ENCODE data around the gene DDO. TPM values are rescaled to one million over a fixed set of nuclear protein-coding genes. Genes with fewer than 3 reads are reported as not detected.
"Not testable (repeated sequence)": the region's sequence is repeated elsewhere in the genome, so short reads cannot be mapped to it uniquely, and the experiment has no call there.

The DDO gene, protein sequence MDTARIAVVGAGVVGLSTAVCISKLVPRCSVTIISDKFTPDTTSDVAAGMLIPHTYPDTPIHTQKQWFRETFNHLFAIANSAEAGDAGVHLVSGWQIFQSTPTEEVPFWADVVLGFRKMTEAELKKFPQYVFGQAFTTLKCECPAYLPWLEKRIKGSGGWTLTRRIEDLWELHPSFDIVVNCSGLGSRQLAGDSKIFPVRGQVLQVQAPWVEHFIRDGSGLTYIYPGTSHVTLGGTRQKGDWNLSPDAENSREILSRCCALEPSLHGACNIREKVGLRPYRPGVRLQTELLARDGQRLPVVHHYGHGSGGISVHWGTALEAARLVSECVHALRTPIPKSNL
- total RNA-seq: not detected in 2 replicates

DNA sequence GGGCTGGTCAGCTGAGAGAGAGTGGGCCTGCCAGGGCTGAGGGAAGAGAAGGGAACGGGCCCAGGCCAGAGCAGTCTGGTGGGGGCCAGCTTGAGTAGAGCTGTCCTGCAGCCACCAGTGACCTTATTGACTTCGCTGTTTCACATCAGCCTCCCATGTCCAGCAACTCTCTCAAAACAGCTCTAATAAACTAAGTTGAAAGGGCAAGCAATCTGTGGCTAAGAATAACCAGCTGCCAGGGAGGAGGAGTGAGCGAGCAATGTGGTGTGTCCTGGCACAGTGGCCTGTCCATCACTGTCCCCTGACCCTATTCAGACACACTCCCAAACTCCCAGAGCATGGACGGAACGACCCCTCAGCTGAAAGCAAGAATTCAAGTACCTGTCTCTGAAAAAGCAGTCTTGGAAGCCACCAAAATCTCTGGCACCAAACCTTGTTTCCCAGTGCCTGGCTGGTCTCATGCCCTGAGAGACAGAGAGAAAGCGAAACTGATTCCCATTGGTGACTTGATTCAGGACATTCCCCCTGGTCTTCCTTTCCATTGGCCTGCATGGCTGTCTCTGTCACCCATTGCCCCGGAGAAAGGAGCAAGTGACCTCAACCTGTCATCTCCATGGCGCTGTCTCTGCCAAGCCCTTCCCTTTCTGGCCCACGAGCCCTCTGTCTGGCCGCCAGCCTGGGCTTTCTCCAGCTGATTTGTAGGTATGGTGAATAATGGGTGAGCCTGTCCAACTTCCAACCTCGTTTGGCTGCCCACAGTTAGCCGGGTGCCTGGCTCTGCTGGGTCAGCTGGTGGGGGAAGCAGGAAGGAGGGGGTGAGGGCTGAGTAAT is at the start of gene DDO:
DDO (minus strand) TSS at position 490 of the 831 bp plus-strand sequence. CDS start 2,113 bp downstream, outside the sequence.
- Mint-ChIP-seq H3K4me3 (peak within 1 kb of the TSS; percentile 52), H3K4me1 (peaks cover 6% of the 10 kb centered on the region), H3K9me3 (no peaks in the 10 kb centered on the region), H3K36me3 (ENCODE audit: low read depth) (no peaks in the 10 kb centered on the region), H3K27me3 (peaks cover 2% of the 10 kb centered on the region), H3K27ac (no peak within 1 kb of the TSS)
- intact Hi-C loops (cut with micrococcal nuclease): no loop called here
- DNase-seq: no peak

DNA sequence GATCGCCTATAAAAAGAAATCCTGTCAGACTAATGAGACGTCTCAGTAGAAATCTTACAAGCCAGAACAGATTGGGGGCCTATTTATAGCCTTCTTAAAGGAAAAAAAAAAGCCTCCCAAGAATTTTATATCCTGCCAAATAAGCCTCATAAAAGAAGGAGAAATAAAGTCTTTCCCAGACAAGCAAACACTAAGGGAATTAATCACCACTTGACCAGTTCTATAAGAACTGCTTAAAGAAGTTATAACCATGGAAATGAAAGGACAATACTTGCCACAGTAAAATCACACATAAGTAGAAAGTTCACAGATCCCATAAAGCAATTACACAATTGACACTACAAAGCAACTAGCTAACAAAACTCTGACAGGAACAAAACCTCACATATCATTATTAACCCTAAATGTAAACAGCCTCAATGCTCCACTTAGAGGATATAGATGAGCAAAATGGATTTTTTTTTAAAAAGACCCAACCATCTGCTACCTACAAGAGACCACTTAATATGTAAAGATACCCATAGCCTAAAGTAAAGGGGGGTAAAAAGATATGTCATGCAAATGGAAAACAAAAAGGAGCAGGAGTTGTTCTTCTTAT is 47.6 kb upstream of the DDO start:
- no peak overlapping the region for H3K27ac Mint-ChIP-seq
- H3K27me3 Mint-ChIP-seq: peaks cover 19% of the 10 kb centered on the region
- peaks cover 38% of the 10 kb centered on the region for H3K9me3 Mint-ChIP-seq
- no peak overlapping the region for H3K4me3 Mint-ChIP-seq
- intact Hi-C loops (cut with micrococcal nuclease): no loop called here
- no peaks in the 10 kb centered on the region for H3K36me3 Mint-ChIP-seq (ENCODE audit: low read depth)
- DNase-seq: no peak
- no peaks in the 10 kb centered on the region for H3K4me1 Mint-ChIP-seq

DNA sequence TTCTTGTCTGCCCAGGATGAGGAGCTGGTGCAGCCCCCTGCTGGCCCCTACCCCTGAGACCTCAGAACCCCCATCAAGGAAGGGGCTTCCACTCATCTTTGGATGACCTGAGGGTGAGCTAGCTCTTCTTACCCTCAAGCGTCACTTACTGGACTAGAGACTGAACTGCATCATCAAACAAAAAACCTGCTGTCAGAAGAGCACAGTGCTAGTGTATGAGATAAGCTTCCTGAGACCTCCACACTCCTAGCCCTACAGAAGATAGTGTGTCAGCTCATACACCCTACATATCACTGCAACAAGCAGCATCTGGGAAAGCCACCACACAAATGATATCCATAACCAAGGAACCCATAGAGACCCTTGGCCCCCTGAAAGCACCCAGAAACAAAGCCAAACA is 46.0 kb upstream of the DDO start:
- DNase-seq: no peak
- Mint-ChIP-seq H3K27me3 (peaks cover 17% of the 10 kb centered on the region), H3K9me3 (peaks cover 38% of the 10 kb centered on the region), H3K4me3 (no peak overlapping the region), H3K27ac (no peak overlapping the region), H3K4me1 (no peaks in the 10 kb centered on the region), H3K36me3 (ENCODE audit: low read depth) (no peaks in the 10 kb centered on the region)
- intact Hi-C loops (cut with micrococcal nuclease): no loop called here

DNA sequence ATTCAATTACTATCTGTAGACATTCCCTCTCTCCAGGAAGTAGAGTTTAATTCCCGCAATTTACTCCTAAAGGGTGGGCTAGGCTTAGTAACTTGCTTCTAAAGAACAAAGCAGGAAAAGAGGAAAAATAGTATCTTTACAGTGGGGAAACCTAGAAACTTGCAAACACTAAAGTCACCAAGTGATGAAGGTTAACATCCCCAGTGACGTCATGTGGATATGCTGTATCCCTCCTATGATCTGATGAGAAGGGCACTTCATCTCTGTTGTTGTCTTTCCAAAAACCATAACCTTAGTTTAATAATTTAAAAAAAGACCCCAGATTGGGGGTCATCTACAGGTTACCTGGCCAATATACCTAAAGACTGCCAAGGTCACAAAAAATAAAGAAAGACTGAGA is 43.8 kb upstream of the DDO start:
- peaks cover 19% of the 10 kb centered on the region for H3K9me3 Mint-ChIP-seq
- H3K27ac Mint-ChIP-seq: no peak overlapping the region
- no peaks in the 10 kb centered on the region for H3K36me3 Mint-ChIP-seq (ENCODE audit: low read depth)
- DNase-seq: no peak
- no peak overlapping the region for H3K4me3 Mint-ChIP-seq
- H3K4me1 Mint-ChIP-seq: no peaks in the 10 kb centered on the region
- H3K27me3 Mint-ChIP-seq: peaks cover 4% of the 10 kb centered on the region
- intact Hi-C loops (cut with micrococcal nuclease): no loop called here

DNA sequence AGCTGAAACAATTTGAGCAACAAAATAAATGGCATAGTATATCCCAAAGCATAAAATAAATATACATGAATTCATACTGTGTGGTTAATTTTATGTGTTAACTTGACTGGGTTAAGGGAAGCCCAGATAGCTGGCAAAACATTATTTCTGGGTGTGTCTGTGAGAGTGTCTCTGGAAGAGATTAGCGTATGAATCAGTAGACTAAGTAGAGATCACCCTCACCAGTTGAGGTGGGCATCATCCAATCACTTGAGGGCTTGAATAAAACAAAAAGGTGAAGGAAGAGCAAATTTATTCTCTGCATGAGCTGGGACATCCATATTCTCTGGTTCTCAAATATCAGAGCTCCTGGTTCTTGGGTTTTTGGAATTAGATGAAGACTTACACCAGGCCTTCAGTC is 43.1 kb upstream of the DDO start:
- Mint-ChIP-seq H3K4me3 (no peak overlapping the region), H3K4me1 (no peaks in the 10 kb centered on the region), H3K27ac (no peak overlapping the region), H3K9me3 (peaks cover 12% of the 10 kb centered on the region), H3K27me3 (no peaks in the 10 kb centered on the region), H3K36me3 (ENCODE audit: low read depth) (no peaks in the 10 kb centered on the region)
- DNase-seq: no peak
- intact Hi-C loops (cut with micrococcal nuclease): no loop called here

DNA sequence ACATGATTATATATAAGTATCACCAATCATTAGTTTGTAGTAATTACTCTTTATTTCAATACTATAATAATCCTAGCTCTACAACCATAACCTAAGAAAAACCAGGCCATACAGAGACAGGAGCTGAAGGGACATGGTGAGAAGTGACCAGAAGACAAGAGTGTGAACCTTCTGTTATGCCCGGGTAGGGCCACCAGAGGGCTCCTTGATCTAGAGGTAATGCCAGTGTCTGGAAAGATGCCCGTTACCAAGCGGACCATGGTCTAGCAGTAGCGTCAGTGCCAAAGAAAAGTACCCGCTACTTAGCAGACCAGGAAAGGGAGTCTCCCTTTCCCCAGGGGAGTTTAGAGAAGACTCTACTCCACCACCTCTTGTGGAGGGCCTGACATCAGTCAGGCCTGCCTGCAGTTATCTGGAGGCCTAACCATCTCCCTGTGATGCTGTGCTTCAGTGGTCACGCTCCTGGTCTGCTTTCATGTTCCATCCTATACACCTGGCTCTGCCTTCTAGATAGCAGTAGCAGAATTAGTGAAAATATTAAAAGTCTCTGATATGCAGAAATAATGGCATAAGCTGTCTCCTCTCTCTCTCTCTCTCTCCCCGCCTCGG is 42.3 kb upstream of the DDO start:
- H3K27me3 Mint-ChIP-seq; H3K27ac Mint-ChIP-seq; H3K4me1 Mint-ChIP-seq; H3K36me3 Mint-ChIP-seq (ENCODE audit: low read depth); H3K4me3 Mint-ChIP-seq; intact Hi-C loops (cut with micrococcal nuclease): not testable (repeated sequence)
- peaks cover 11% of the 10 kb centered on the region for H3K9me3 Mint-ChIP-seq
- DNase-seq: peak; percentile 63

DNA sequence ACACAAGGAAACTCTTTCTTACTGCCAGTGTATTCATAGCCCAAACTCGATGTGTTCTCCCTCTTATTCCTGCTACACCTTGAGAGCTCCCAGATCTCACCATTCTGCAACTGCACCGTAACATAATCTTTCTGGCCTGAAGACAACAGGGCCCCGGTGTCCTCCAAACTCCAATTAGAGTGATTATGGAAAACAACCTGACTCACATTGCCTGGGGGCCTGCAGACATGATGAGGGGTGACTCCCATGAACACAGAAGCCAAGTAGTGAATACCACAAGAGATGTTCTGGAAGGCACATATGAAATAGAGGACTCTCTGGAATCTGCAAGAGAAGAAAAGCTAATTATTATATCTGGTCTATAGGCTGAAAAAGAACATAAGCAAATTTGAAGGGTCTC is 41.3 kb upstream of the DDO start:
- Mint-ChIP-seq H3K27ac (no peak overlapping the region), H3K36me3 (ENCODE audit: low read depth) (no peaks in the 10 kb centered on the region), H3K4me3 (no peak overlapping the region), H3K27me3 (peaks cover 5% of the 10 kb centered on the region), H3K4me1 (no peaks in the 10 kb centered on the region), H3K9me3 (peaks cover 6% of the 10 kb centered on the region)
- DNase-seq: no peak
- intact Hi-C loops (cut with micrococcal nuclease): no loop called here

DNA sequence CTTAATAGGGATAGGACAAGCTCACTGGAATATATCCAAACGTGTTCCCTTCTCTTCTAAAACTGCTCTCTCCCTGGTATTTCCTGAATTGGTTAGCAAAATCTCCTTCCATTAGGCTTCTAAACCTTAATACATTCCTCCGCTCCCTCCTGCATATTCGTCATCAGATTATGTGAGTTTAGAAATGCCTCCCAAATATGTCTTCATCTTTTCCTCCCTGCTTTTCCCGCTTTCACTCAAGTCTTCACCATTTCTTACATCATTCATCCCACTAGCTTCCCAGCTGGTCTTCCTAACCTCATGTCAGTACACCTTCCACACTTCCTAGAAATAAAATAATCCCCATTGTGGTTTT is 34.1 kb upstream of the DDO start:
- H3K9me3 Mint-ChIP-seq: no peaks in the 10 kb centered on the region
- H3K27me3 Mint-ChIP-seq: peaks cover 11% of the 10 kb centered on the region
- H3K4me1 Mint-ChIP-seq: no peaks in the 10 kb centered on the region
- no peak overlapping the region for H3K4me3 Mint-ChIP-seq
- intact Hi-C loops (cut with micrococcal nuclease): no loop called here
- DNase-seq: no peak
- no peak overlapping the region for H3K27ac Mint-ChIP-seq
- no peaks in the 10 kb centered on the region for H3K36me3 Mint-ChIP-seq (ENCODE audit: low read depth)

DNA sequence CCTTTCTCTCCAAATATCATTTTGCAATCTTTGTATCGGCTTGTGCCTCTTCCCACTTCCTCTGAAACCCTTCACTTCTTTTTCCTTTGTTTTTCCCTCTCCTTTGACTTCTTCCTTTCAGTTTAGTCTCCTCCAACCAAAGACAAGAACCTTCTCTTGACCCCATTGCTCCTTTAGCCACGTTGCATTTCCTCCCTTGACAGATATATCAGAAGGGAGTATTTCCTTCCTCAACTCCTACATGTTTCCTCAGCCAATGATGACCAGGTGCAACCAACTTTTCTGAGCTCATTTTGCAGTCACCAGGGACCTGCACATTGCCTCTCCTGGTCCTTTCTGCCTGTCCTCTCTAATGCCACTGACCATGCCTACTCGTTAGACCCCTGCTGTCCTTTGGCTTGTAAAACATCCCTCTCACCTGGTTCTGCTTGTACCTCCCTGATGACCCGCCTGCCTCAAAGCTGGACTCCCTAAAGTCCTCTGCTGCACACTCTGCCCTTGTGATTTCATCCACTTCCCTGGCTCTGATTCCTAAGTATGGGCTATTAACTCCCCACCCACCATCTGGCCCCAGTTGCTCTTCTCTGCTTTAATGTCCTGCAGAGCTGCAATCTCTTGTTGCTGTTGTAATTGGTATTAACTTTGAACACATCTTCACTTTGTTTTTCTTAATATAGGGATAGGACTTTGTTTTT is 33.6 kb upstream of the DDO start:
- no peaks in the 10 kb centered on the region for H3K4me1 Mint-ChIP-seq
- intact Hi-C loops (cut with micrococcal nuclease): no loop called here
- no peak overlapping the region for H3K4me3 Mint-ChIP-seq
- no peak overlapping the region for H3K27ac Mint-ChIP-seq
- H3K36me3 Mint-ChIP-seq (ENCODE audit: low read depth): no peaks in the 10 kb centered on the region
- peaks cover 11% of the 10 kb centered on the region for H3K27me3 Mint-ChIP-seq
- DNase-seq: no peak
- no peaks in the 10 kb centered on the region for H3K9me3 Mint-ChIP-seq

DNA sequence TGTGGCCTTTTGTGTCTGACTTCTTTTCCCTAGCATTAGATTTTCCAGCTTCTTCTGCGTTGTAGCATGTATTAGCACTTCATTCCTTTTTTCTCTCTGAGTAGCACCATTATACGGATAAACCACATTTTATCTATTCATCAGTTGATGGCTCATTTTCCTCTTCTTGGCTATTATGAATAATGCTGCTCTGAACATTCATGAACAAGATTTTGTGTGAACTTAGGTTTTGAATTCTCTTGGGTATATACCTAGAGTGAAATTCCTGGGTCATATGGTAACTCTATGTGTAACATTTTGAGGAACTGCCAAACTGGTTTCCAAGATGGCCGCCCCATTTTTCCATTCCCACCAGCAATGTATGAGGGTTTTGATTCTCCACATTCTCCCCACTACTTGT is 32.4 kb upstream of the DDO start:
- Mint-ChIP-seq H3K4me3 (no peak overlapping the region), H3K4me1 (no peaks in the 10 kb centered on the region), H3K36me3 (ENCODE audit: low read depth) (no peaks in the 10 kb centered on the region), H3K27me3 (peaks cover 11% of the 10 kb centered on the region), H3K27ac (no peak overlapping the region), H3K9me3 (no peaks in the 10 kb centered on the region)
- DNase-seq: no peak
- intact Hi-C loops (cut with micrococcal nuclease): no loop called here

DNA sequence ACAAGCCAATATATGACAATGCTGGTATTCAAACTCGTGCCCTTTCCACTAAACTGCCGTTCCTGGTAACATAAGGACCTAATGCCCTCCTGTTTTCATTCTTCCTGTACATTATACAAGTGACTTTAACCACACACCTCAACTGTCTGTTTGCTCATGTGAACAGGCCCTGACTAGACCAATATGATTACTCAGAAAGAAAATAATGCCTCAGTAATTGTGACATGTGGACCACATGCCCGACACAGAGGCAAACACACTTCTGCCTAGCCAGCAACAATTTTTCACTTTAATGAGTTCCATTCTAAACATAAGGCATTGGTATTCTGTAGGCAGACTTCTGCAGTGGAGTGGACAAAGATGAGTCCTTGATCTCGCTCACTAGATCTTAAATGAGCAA is 31.0 kb upstream of the DDO start:
- Mint-ChIP-seq H3K27ac (no peak overlapping the region), H3K4me3 (no peak overlapping the region), H3K9me3 (no peaks in the 10 kb centered on the region), H3K4me1 (no peaks in the 10 kb centered on the region), H3K27me3 (peaks cover 3% of the 10 kb centered on the region), H3K36me3 (ENCODE audit: low read depth) (no peaks in the 10 kb centered on the region)
- no peak for DNase-seq
- intact Hi-C loops (cut with micrococcal nuclease): no loop called here

DNA sequence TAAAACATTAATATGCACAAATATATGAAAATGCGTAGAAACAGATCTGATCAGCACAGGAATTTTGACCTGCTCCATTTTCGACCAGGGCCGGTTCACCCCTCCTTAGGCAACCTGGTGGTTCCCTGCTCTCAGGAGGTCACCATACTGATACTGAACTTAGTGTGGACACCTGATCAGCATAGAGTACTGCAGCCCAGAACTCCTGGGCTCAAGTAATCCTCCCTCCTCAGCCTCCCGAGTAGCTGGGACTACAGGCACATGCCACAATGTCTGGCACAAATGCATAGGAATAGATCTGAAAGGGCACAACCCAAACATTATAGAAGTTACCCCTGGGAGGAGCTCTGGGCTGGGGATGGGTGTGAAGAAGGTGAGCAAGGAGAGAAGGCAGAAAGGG is 24.7 kb upstream of the DDO start:
- Mint-ChIP-seq H3K27ac (no peak overlapping the region), H3K9me3 (no peaks in the 10 kb centered on the region), H3K27me3 (peaks cover 12% of the 10 kb centered on the region), H3K4me1 (no peaks in the 10 kb centered on the region), H3K4me3 (no peak overlapping the region), H3K36me3 (ENCODE audit: low read depth) (no peaks in the 10 kb centered on the region)
- intact Hi-C loops (cut with micrococcal nuclease): no loop called here
- DNase-seq: no peak

DNA sequence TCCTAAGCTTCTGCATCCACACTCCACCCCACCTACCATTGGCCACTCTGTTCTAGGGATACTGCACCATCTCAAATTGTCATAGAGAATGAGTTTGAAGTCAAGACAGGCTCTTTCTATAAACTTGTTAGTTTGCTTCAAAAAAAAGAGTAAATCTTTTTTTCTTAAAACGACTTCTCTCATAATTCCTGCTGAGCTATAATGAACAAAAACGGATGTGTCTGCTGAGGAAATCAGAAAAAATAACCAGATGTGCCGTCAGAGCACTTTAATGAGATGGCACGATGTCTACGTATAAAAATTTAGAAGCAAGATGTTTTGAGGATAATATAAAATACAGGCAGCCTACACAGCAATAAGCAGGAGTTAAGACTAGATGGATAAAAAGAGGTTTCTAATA is 24.0 kb upstream of the DDO start:
- no peak overlapping the region for H3K4me3 Mint-ChIP-seq
- no peaks in the 10 kb centered on the region for H3K9me3 Mint-ChIP-seq
- H3K36me3 Mint-ChIP-seq (ENCODE audit: low read depth): no peaks in the 10 kb centered on the region
- no peak for DNase-seq
- H3K27me3 Mint-ChIP-seq: peaks cover 12% of the 10 kb centered on the region
- no peaks in the 10 kb centered on the region for H3K4me1 Mint-ChIP-seq
- intact Hi-C loops (cut with micrococcal nuclease): no loop called here
- no peak overlapping the region for H3K27ac Mint-ChIP-seq
